HCT116 (cell line): ENCODE measurements around the gene SULT1C3. TPM values are rescaled to one million over a fixed set of nuclear protein-coding genes. Genes with fewer than 3 reads are reported as not detected.

ENCODE experiments used
- ATAC-seq: fragments of 200-7000 bp; cut with Tn5 transposase; 2 replicates; pipeline ENCODE4 v1.9.1; 2020; ENCODE audit warnings: mild to moderate bottlenecking, moderate library complexity
- Bru-seq: library from RNA; stranded (reverse); fragments of 400-500 nt; gene quantifications from one replicate; lab custom pipeline; 2021; lab: Mats Ljungman, UMichigan
- BruChase-seq, 2 experiments: library from RNA; stranded (reverse); fragments of 400-500 nt; gene quantifications; one replicate each; lab custom pipeline; 2021; lab: Mats Ljungman, UMichigan
- BruUV-seq: library from RNA; stranded (reverse); fragments of 400-500 nt; replicated peaks from 2 replicates; lab custom pipeline; 2021; lab: Mats Ljungman, UMichigan
- CTCF ChIA-PET: fragments of 300-600 bp; sonication (Branson Sonifier 250); formaldehyde crosslinking; loops from one replicate; lab custom pipeline; 2021; ENCODE audit warnings: antibody characterized with exemption; lab: Charles Lee
- POLR2A ChIA-PET: fragments of 300-600, 350-600 bp; sonication (Branson Sonifier 250); formaldehyde crosslinking; loops from one replicate; lab custom pipeline; 2021; ENCODE audit warnings: antibody characterized with exemption; lab: Charles Lee
- RAD21 ChIA-PET, 2 experiments: fragments of 300-600 bp; sonication (Branson Sonifier 250); formaldehyde crosslinking; loops; one replicate each; lab custom pipeline; 2023; ENCODE audit warnings: low total read pairs in 2 of 2; ENCODE audit not compliant: uncharacterized antibody in 2 of 2, unreplicated experiment in 2 of 2, low non-redundant PET in 1 of 2; lab: Charles Lee
- DNase-seq: peaks from one replicate; pipeline ENCODE4 v3.0.0-alpha.2; 2010; ENCODE audit warnings: low read depth, low spot score
- H2AFZ ChIP-seq: fragments of 200-600 bp; shearing (Covaris generic), sonication (generic); 2 replicates; pipeline ENCODE4 v1.6.1; 2017; ENCODE audit warnings: low read depth, mixed run types, mixed read lengths, antibody characterized with exemption, low read length; ENCODE audit not compliant: poor library complexity, severe bottlenecking
- H3K27ac ChIP-seq: 2 replicates; pipeline ENCODE4 v1.5.1; 2012; ENCODE audit warnings: low read depth, low read length
- H3K27me3 ChIP-seq: fragments of 200-600 bp; sonication (generic); 2 replicates; pipeline ENCODE4 v1.6.1; 2016; ENCODE audit warnings: mixed run types, low read length, mixed read lengths; ENCODE audit not compliant: insufficient read depth
- H3K36me3 ChIP-seq, 2 experiments: fragments of 200-500 bp in 1 of 2; fragments of 200-600 bp in 1 of 2; sonication (Bioruptor generic) in 1 of 2; sonication (generic) in 1 of 2; 2 replicates each; pipeline versions ENCODE4 v1.5.1 to v1.6.1; 2014 to 2016; ENCODE audit warnings: low read length in 2 of 2, inconsistent platforms in 1 of 2, mixed read lengths in 1 of 2, mixed run types in 1 of 2; ENCODE audit not compliant: insufficient read depth in 2 of 2, control insufficient read depth in 1 of 2
- H3K4me1 ChIP-seq, 2 experiments: fragments of 200-600 bp in 1 of 2; sonication (generic) in 1 of 2; 2 replicates each; pipeline versions ENCODE4 v1.5.1 to v1.6.1; 2012 to 2017; ENCODE audit warnings: low read length in 2 of 2, inconsistent platforms in 1 of 2, mild to moderate bottlenecking in 1 of 2, mixed read lengths in 1 of 2, mixed run types in 1 of 2, moderate library complexity in 1 of 2; ENCODE audit not compliant: insufficient read depth in 2 of 2, control insufficient read depth in 1 of 2
- H3K4me2 ChIP-seq: fragments of 200-600 bp; sonication (generic); 2 replicates; pipeline ENCODE4 v1.6.1; 2017; ENCODE audit warnings: mixed run types, low read length, mixed read lengths
- H3K4me3 ChIP-seq, 2 experiments: fragments of 200-600 bp in 1 of 2; sonication (generic) in 1 of 2; replicated peaks in 1 of 2; 2 replicates each; pipeline ENCODE4 v1.5.1; 2011 to 2016; ENCODE audit warnings: low read length in 2 of 2, control low read depth in 1 of 2, low read depth in 1 of 2, mild to moderate bottlenecking in 1 of 2, mixed read lengths in 1 of 2, mixed run types in 1 of 2
- H3K79me2 ChIP-seq: fragments of 200-600 bp; sonication (generic); 2 replicates; pipeline ENCODE4 v1.6.1; 2017; ENCODE audit warnings: mild to moderate bottlenecking, mixed run types, low read length, moderate library complexity, mixed read lengths; ENCODE audit not compliant: insufficient read depth
- H3K9ac ChIP-seq: fragments of 200-600 bp; sonication (generic); 2 replicates; pipeline ENCODE4 v1.6.1; 2016; ENCODE audit warnings: low read length, mixed read lengths
- H3K9me2 ChIP-seq: fragments of 200-600 bp; sonication (generic), shearing (Covaris generic); 2 replicates; pipeline ENCODE4 v1.6.1; 2017; ENCODE audit warnings: mixed run types, mild to moderate bottlenecking, moderate library complexity; ENCODE audit not compliant: insufficient read depth
- H3K9me3 ChIP-seq, 2 experiments: fragments of 200-500 bp in 1 of 2; fragments of 200-600 bp in 1 of 2; sonication (Bioruptor generic) in 1 of 2; sonication (generic) in 1 of 2; 2 replicates each; pipeline ENCODE4 v1.6.1; 2014 to 2017; ENCODE audit warnings: low read length in 2 of 2, mixed read lengths in 2 of 2, inconsistent platforms in 1 of 2, low read depth in 1 of 2, mild to moderate bottlenecking in 1 of 2, mixed run types in 1 of 2, moderate library complexity in 1 of 2; ENCODE audit not compliant: control insufficient read depth in 1 of 2, insufficient read depth in 1 of 2
- H4K20me1 ChIP-seq: fragments of 200-600 bp; sonication (generic), shearing (Covaris generic); 2 replicates; pipeline ENCODE4 v1.6.1; 2017; ENCODE audit warnings: mixed run types, mild to moderate bottlenecking, moderate library complexity; ENCODE audit not compliant: insufficient read depth
- CBX3 ChIP-seq: IDR thresholded peaks from 2 replicates; pipeline ENCODE4 v1.6.1; 2012; ENCODE audit warnings: low read depth
- CEBPB ChIP-seq: IDR thresholded peaks from 2 replicates; pipeline ENCODE4 v1.6.1; 2012; ENCODE audit warnings: low read depth
- EGR1 ChIP-seq: IDR thresholded peaks from 2 replicates; pipeline ENCODE4 v1.6.1; 2012; ENCODE audit warnings: low read depth
- ELF1 ChIP-seq: IDR thresholded peaks from 2 replicates; pipeline ENCODE4 v1.6.1; 2012; ENCODE audit warnings: low read depth, borderline replicate concordance
- EZH2 ChIP-seq: fragments of 200-600 bp; sonication (generic); IDR thresholded peaks from 2 replicates; pipeline ENCODE4 v1.6.1; 2017; ENCODE audit warnings: antibody characterized with exemption, mixed run types
- EZH2phosphoT487 ChIP-seq: fragments of 200-600 bp; IDR thresholded peaks from 2 replicates; pipeline ENCODE4 v1.6.1; 2018; ENCODE audit warnings: antibody characterized with exemption, borderline replicate concordance
- JUND ChIP-seq: IDR thresholded peaks from 2 replicates; pipeline ENCODE4 v1.6.1; 2012
- POLR2A ChIP-seq: IDR thresholded peaks from 2 replicates; pipeline ENCODE4 v1.7.0; 2011; ENCODE audit warnings: borderline replicate concordance; ENCODE audit not compliant: insufficient read depth, insufficient read length; ENCODE audit errors: extremely low read depth
- POLR2AphosphoS5 ChIP-seq: IDR thresholded peaks from 2 replicates; pipeline ENCODE4 v1.6.1; 2011; ENCODE audit warnings: mild to moderate bottlenecking, low read depth, low read length, moderate library complexity
- SIN3A ChIP-seq: IDR thresholded peaks from 2 replicates; pipeline ENCODE4 v1.6.1; 2012; ENCODE audit warnings: low read depth
- SP1 ChIP-seq: IDR thresholded peaks from 2 replicates; pipeline ENCODE4 v1.6.1; 2012; ENCODE audit warnings: low read depth
- SRF ChIP-seq: IDR thresholded peaks from 2 replicates; pipeline ENCODE4 v1.6.1; 2012; ENCODE audit warnings: low read depth
- TCF7L2 ChIP-seq: IDR thresholded peaks from 2 replicates; pipeline ENCODE4 v1.7.0; 2011; ENCODE audit warnings: borderline replicate concordance, inconsistent platforms; ENCODE audit not compliant: insufficient read depth, insufficient read length; ENCODE audit errors: extremely low read depth
- YY1 ChIP-seq: IDR thresholded peaks from 2 replicates; pipeline ENCODE4 v1.6.1; 2011; ENCODE audit warnings: low read length, low read depth, moderate library complexity, mild to moderate bottlenecking; ENCODE audit not compliant: insufficient replicate concordance; ENCODE audit errors: extremely low read depth
- ZBTB33 ChIP-seq: IDR thresholded peaks from 2 replicates; pipeline ENCODE4 v1.6.1; 2011; ENCODE audit warnings: mild to moderate bottlenecking, low read length, moderate library complexity; ENCODE audit not compliant: insufficient replicate concordance; ENCODE audit errors: extremely low read depth
- ZFX ChIP-seq: fragments of 450-650 bp; IDR thresholded peaks from 2 replicates; pipeline ENCODE4 v1.6.1; 2017
- ZNF274 ChIP-seq: fragments of 200-500 bp; sonication (Bioruptor generic); IDR thresholded peaks from 2 replicates; pipeline ENCODE4 v1.6.1; 2014; ENCODE audit warnings: mild to moderate bottlenecking, low read depth, low read length, inconsistent platforms
- intact Hi-C: fragments of 100-400 bp; cut with micrococcal nuclease; formaldehyde crosslinking; loops from 2 replicates; pipeline ENCODE4 v1.10.0; 2022
- long read RNA-seq: library from polyadenylated mRNA; unstranded; transcript quantifications from one replicate; pipeline ENCODE4 v2.0.0, GENCODE V29; 2021; ENCODE audit not compliant: unreplicated experiment
- polyA plus RNA-seq: library from polyadenylated mRNA; unstranded; fragments of >200 nt; gene quantifications from 2 replicates; pipeline ENCODE4 v1.2.1, GENCODE V29; 2012; ENCODE audit warnings: missing spikeins
- total RNA-seq: library from RNA; stranded (reverse); gene quantifications from one replicate; pipeline ENCODE4 v1.2.1, GENCODE V29; 2021; ENCODE audit not compliant: unreplicated experiment
- TF ChIP-seq, protein P1 (sequence below): IDR thresholded peaks from 2 replicates; pipeline ENCODE4 v1.6.1; 2012

The SULT1C3 gene
- total RNA-seq: not detected
- not detected in 2 replicates for polyA plus RNA-seq
- not detected for Bru-seq, nascent RNA
- not detected for BruChase-seq, experiment 1, labeled RNA remaining after a 6-hour chase
- BruChase-seq, experiment 2, labeled RNA remaining after a 2-hour chase: not detected
- long read RNA-seq: 0 reads

- Histone ChIP-seq H3K4me3 (no peak within 1 kb of the TSS), H3K79me2 (no peaks in the 10 kb centered on the region), H3K27me3 (no peaks in the 10 kb centered on the region), H3K36me3 (no peaks in the 10 kb centered on the region), H2AFZ (no peak within 1 kb of the TSS), H3K9me2 (no peaks in the 10 kb centered on the region), H3K4me1 (no peaks in the 10 kb centered on the region), H3K9ac (no peak within 1 kb of the TSS), H3K27ac (no peak within 1 kb of the TSS), H3K4me2 (no peak within 1 kb of the TSS), H3K9me3 (peaks cover 0 to 3% of the 10 kb centered on the region in 2 experiments; a peak in 1 of 4 replicates), H4K20me1 (no peaks in the 10 kb centered on the region)
- DNase-seq (no peak), ATAC-seq (no peak)
- no TSS peak for BruUV-seq
- TF ChIP-seq POLR2AphosphoS5 (no peak), SIN3A (no peak), ZBTB33 (no peak), CEBPB (no peak)
- ChIA-PET POLR2A (no interaction called here), CTCF (no interaction called here), RAD21 (no interaction called here)
- intact Hi-C loops: no loop called here
Observed at GRCh38 chr2:108239786-108240185, at the start of gene SULT1C3. TSS of gene SULT1C3 (plus strand) at chr2:108239968. CDS start at chr2:108247195, 7,227 bp downstream.

- ChIA-PET POLR2A (no interaction called here), RAD21 (no interaction called here), CTCF (no interaction called here)
- ATAC-seq (no peak), DNase-seq (no peak)
- H3K9me3 ChIP-seq: no peaks in the 10 kb centered on the region
- H3K9ac ChIP-seq: no peak overlapping the region
- no peaks in the 10 kb centered on the region for H3K9me2 ChIP-seq
- no peaks in the 10 kb centered on the region for H3K27me3 ChIP-seq
- intact Hi-C loops: no loop called here
- H3K36me3 ChIP-seq: no peaks in the 10 kb centered on the region
- H3K4me3 ChIP-seq: no peak overlapping the region
- no peak overlapping the region for H2AFZ ChIP-seq
- no peaks in the 10 kb centered on the region for H4K20me1 ChIP-seq
- no peak overlapping the region for H3K27ac ChIP-seq
- no peaks in the 10 kb centered on the region for H3K4me1 ChIP-seq
- no TSS peak for BruUV-seq
- H3K79me2 ChIP-seq: no peaks in the 10 kb centered on the region
- no peak overlapping the region for H3K4me2 ChIP-seq
- TF ChIP-seq EZH2phosphoT487 (no peak), JUND (no peak), CEBPB (no peak), ELF1 (no peak), EGR1 (no peak), EZH2 (no peak), SP1 (no peak), SRF (no peak), ZBTB33 (no peak), POLR2AphosphoS5 (no peak), YY1 (no peak), POLR2A (no peak), ZFX (no peak), CBX3 (no peak), ZNF274 (no peak), TCF7L2 (no peak)
- TF ChIP-seq, protein P1, sequence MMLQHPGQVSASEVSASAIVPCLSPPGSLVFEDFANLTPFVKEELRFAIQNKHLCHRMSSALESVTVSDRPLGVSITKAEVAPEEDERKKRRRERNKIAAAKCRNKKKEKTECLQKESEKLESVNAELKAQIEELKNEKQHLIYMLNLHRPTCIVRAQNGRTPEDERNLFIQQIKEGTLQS: no peak
Observed at GRCh38 chr2:108193251-108193650, 46.5 kb upstream of the SULT1C3 start.
